ENCODE results near the gene GM2A. TPM values are rescaled to one million over a fixed set of nuclear protein-coding genes. Genes with fewer than 3 reads are reported as not detected.

The GM2A gene
- polyA plus RNA-seq, 3 donors: 28.3 to 29.8 (median 28.4) TPM

Other genes with a start within 250 kb of the GM2A start
- gene GPX3, start 232.6 kb upstream of the GM2A start, polyA plus RNA-seq (ENCODE audit: insufficient read length in 3 of 3): 1,000 to 10,000 TPM; 1,138 to 1,788 (median 1,613) TPM
- 10 to 100 TPM; 63.4 to 72.3 (median 68.8) TPM for gene TNIP1, start 172.2 kb upstream of the GM2A start, polyA plus RNA-seq (ENCODE audit: insufficient read length in 3 of 3)
- gene ANXA6, start 95.4 kb upstream of the GM2A start, polyA plus RNA-seq (ENCODE audit: insufficient read length in 3 of 3): 100 to 1,000 TPM; 140 to 155 (median 143) TPM
- gene CCDC69, start 29.1 kb upstream of the GM2A start, polyA plus RNA-seq (ENCODE audit: insufficient read length in 3 of 3): 1 to 10 TPM; 4.0 to 6.8 (median 5.2) TPM
- not detected for gene SLC36A3, start 50.6 kb downstream of the GM2A start, polyA plus RNA-seq (ENCODE audit: insufficient read length in 3 of 3)
- gene SLC36A2, start 94.4 kb downstream of the GM2A start, polyA plus RNA-seq (ENCODE audit: insufficient read length in 3 of 3): 1 to 10 TPM; 5.7 to 7.4 (median 6.2) TPM
- 1 to 10 TPM; 6.8 to 8.7 (median 7.6) TPM for gene SLC36A1, start 194.4 kb downstream of the GM2A start, polyA plus RNA-seq (ENCODE audit: insufficient read length in 3 of 3)

Data from right renal cortex interstitium (tissue), 3 donors.